DMS53 treated with DMSO at 0.1 percent for 48 hours (cell line): ENCODE data around the gene DEFB121.
"Not testable (repeated sequence)": the region's sequence is repeated elsewhere in the genome, so short reads cannot be mapped to it uniquely, and the experiment has no call there.

Source experiments
- DNase-seq: peaks from one replicate; lab custom pipeline; 2025; ENCODE audit not compliant: unreplicated experiment; lab: John Stamatoyannopoulos, UW

Gene DEFB121

DNA sequence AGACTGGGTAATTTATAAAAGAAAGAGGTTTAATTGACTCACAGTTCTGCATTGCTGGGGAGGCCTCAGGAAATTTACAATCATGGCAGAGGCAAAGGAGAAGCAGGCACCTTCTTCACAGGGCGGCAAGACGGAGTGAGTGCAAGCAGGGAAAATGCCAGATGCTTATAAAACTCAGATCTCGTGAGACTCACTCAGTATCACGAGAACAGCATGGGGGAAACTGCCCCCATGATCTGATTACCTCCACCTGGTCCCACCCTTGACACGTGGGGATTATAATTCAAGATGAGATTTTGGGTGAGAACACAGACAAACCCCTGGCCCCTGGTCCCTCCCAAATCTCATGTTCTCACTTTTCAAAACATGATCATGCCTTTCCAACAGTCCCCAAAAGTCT lies 41.7 kb downstream of the DEFB121 start:
- not testable (repeated sequence) for DNase-seq

DNA sequence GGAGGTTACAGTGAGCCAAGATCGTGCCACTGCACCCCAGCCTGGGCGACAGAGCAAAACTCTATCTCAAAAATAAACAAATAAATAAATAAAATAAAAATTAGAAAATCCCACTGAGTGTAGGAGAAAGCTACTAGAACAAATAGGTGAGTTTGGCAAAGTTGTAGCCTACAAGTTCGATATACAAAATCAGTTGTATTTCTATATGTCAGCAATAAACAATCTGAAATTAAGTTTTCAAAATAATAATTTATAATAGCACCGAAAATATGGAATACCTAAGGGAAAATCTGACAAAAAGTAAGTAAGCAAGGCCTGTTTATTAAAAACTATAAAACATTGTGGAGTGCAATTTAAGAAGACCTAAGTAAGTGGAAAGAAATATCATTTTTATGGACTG lies 42.7 kb downstream of the DEFB121 start:
- DNase-seq = no peak

DNA sequence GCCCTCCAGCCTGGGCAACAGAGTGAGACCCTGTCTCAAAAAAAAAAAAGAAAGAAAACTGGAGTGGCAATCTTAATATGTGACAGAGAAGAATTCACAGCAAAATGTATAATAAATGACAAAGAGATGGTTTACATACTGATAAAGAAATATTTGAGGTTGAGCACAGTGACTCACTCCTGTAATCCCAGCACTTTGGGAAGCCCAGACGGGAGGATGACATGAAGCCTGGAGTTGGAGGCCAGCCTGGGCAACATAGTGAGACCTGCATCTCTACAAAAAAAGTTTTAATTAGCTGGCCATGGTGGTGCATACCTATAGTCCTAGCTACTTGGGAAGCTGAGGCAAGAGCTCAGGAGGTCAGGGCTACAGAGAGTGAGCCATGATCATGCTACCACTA lies 50.0 kb downstream of the DEFB121 start:
- no peak for DNase-seq
